Astrocyte (in vitro differentiated cells and primary cell): Measurements from ENCODE around the gene RPL26. TPM values are rescaled to one million over a fixed set of nuclear protein-coding genes. Genes with fewer than 3 reads are reported as not detected.

ENCODE experiments used
- DNase-seq: peaks from one replicate; pipeline ENCODE4 v3.0.0-alpha.2; 2010; ENCODE audit warnings: low read depth
- FAIRE-seq: peaks from 2 replicates; lab custom pipeline; 2011; peaks lifted over from hg19 to GRCh38; lab: Jason Lieb, UNC
- H2AFZ ChIP-seq: 2 replicates; pipeline ENCODE4 v1.6.0; 2012; ENCODE audit warnings: low read depth, low read length, inconsistent platforms
- H3K27ac ChIP-seq: 2 replicates; pipeline ENCODE4 v1.5.1; 2011; ENCODE audit warnings: low read depth, low read length, inconsistent platforms
- H3K27me3 ChIP-seq: 2 replicates; pipeline ENCODE4 v1.6.0; 2011; ENCODE audit warnings: low read length, inconsistent platforms; ENCODE audit not compliant: insufficient read depth
- H3K36me3 ChIP-seq: 2 replicates; pipeline ENCODE4 v1.5.1; 2011; ENCODE audit warnings: low read length, inconsistent platforms; ENCODE audit not compliant: insufficient read depth
- H3K4me1 ChIP-seq: 2 replicates; pipeline ENCODE4 v1.5.1; 2011; ENCODE audit warnings: low read length, inconsistent platforms; ENCODE audit not compliant: insufficient read depth
- H3K4me2 ChIP-seq: 2 replicates; pipeline ENCODE4 v1.6.0; 2012; ENCODE audit warnings: low read length, inconsistent platforms
- H3K4me3 ChIP-seq: 2 replicates; pipeline ENCODE4 v1.5.1; 2011; ENCODE audit warnings: low read depth, mild to moderate bottlenecking, low read length, inconsistent platforms; ENCODE audit not compliant: insufficient read depth
- H3K79me2 ChIP-seq: 2 replicates; pipeline ENCODE4 v1.6.0; 2012; ENCODE audit warnings: mild to moderate bottlenecking, low read length, inconsistent platforms; ENCODE audit not compliant: insufficient read depth
- H3K9ac ChIP-seq: 2 replicates; pipeline ENCODE4 v1.6.0; 2012; ENCODE audit warnings: mild to moderate bottlenecking, low read length, inconsistent platforms
- H3K9me3 ChIP-seq: 2 replicates; pipeline ENCODE4 v1.5.1; 2012; ENCODE audit warnings: low read depth, mild to moderate bottlenecking, low read length, inconsistent platforms; ENCODE audit not compliant: insufficient read depth
- H4K20me1 ChIP-seq: 2 replicates; pipeline ENCODE4 v1.6.0; 2012; ENCODE audit warnings: low read length, inconsistent platforms; ENCODE audit not compliant: insufficient read depth
- H3K27ac Mint-ChIP-seq: one replicate; pipeline ENCODE4 v1.8.0; 2021; ENCODE audit warnings: mild to moderate bottlenecking, mixed read lengths; ENCODE audit not compliant: unreplicated experiment
- H3K27me3 Mint-ChIP-seq: one replicate; pipeline ENCODE4 v1.8.0; 2021; ENCODE audit warnings: low read depth, mixed read lengths; ENCODE audit not compliant: unreplicated experiment
- H3K36me3 Mint-ChIP-seq: one replicate; pipeline ENCODE4 v1.8.0; 2021; ENCODE audit warnings: low read depth, mixed read lengths; ENCODE audit not compliant: unreplicated experiment
- H3K4me1 Mint-ChIP-seq: one replicate; pipeline ENCODE4 v1.8.0; 2021; ENCODE audit warnings: low read depth, mixed read lengths; ENCODE audit not compliant: unreplicated experiment
- H3K4me3 Mint-ChIP-seq: one replicate; pipeline ENCODE4 v1.8.0; 2021; ENCODE audit warnings: mild to moderate bottlenecking, moderate library complexity, mixed read lengths; ENCODE audit not compliant: unreplicated experiment
- H3K9me3 Mint-ChIP-seq: one replicate; pipeline ENCODE4 v1.8.0; 2021; ENCODE audit warnings: mild to moderate bottlenecking, mixed read lengths; ENCODE audit not compliant: unreplicated experiment
- EZH2 ChIP-seq: IDR thresholded peaks from 2 replicates; pipeline ENCODE4 v1.6.1; 2012; ENCODE audit warnings: mild to moderate bottlenecking, low read length, inconsistent platforms; ENCODE audit not compliant: insufficient read depth
- total RNA-seq: library from RNA; stranded (reverse); gene quantifications from 2 replicates; pipeline ENCODE4 v1.2.1, GENCODE V29; 2021
- TF ChIP-seq, protein P1 (sequence below): IDR thresholded peaks from 2 replicates; pipeline ENCODE4 v1.5.1; 2011; ENCODE audit warnings: low read depth, mild to moderate bottlenecking, inconsistent platforms, low read length, moderate library complexity; ENCODE audit not compliant: insufficient read depth

Gene RPL26
- total RNA-seq, 1 donor from 2014 or later: 1,342 TPM

DNA sequence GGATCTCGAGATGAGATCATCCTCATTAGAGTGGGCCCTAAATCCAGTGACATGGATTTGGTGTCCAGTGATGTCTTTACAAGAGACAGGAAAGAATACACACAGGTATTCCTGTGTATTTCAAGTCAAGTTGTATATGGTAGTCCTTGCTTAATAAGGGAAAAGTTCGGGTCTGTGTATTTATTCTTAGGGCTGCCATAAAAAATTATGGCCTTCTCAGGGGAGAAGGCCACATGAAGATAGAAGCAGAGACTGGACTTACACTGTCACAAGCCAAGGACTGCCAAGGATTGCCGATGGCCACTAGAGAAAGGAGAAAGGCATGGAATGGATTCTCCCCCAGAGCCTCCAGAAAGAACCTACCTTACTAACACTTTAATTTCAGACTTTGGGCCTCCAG, 14.8 kb downstream of the RPL26 start:
- Histone ChIP-seq H3K9ac (no peak overlapping the region), H3K27me3 (no peaks in the 10 kb centered on the region), H3K79me2 (no peaks in the 10 kb centered on the region), H3K4me3 (no peak overlapping the region), H4K20me1 (no peaks in the 10 kb centered on the region), H3K36me3 (peaks cover 13% of the 10 kb centered on the region), H2AFZ (no peak overlapping the region), H3K4me2 (no peak overlapping the region), H3K9me3 (no peaks in the 10 kb centered on the region), H3K4me1 (peaks cover 10% of the 10 kb centered on the region), H3K27ac (no peak overlapping the region)
- Mint-ChIP-seq H3K4me3 (no peak overlapping the region), H3K36me3 (peaks cover 9% of the 10 kb centered on the region), H3K4me1 (peaks cover 17% of the 10 kb centered on the region), H3K27me3 (no peaks in the 10 kb centered on the region), H3K27ac (no peak overlapping the region), H3K9me3 (no peaks in the 10 kb centered on the region)
- FAIRE-seq: no peak
- TF ChIP-seq, protein P1, sequence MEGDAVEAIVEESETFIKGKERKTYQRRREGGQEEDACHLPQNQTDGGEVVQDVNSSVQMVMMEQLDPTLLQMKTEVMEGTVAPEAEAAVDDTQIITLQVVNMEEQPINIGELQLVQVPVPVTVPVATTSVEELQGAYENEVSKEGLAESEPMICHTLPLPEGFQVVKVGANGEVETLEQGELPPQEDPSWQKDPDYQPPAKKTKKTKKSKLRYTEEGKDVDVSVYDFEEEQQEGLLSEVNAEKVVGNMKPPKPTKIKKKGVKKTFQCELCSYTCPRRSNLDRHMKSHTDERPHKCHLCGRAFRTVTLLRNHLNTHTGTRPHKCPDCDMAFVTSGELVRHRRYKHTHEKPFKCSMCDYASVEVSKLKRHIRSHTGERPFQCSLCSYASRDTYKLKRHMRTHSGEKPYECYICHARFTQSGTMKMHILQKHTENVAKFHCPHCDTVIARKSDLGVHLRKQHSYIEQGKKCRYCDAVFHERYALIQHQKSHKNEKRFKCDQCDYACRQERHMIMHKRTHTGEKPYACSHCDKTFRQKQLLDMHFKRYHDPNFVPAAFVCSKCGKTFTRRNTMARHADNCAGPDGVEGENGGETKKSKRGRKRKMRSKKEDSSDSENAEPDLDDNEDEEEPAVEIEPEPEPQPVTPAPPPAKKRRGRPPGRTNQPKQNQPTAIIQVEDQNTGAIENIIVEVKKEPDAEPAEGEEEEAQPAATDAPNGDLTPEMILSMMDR: no peak
- no peak for TF ChIP-seq EZH2
- no peak for DNase-seq

DNA sequence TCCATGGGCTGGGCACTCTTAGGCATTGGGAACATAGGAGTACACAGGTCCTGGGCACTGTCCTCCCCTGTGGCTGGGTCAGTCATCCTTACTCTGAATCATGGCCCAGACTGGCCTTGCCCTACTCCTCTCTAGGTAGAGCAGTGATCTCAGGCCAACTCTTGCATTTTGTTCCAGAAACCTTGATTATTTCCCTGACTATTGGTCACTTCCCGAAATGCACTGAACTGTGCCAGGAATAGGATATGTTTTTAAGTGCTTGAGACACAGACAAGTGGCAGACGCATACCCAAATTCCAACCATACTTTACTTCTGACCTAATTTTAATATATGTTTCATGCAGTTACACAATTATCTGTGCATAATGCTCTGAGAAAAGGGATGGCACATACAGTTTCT, 16.8 kb downstream of the RPL26 start:
- H3K4me1 Mint-ChIP-seq: peaks cover 22% of the 10 kb centered on the region
- peak overlapping the region; percentile 79 for H3K27ac Mint-ChIP-seq
- Histone ChIP-seq H3K79me2 (no peaks in the 10 kb centered on the region), H3K4me2 (no peak overlapping the region), H4K20me1 (no peaks in the 10 kb centered on the region), H3K9ac (no peak overlapping the region), H3K4me1 (peaks cover 10% of the 10 kb centered on the region), H3K9me3 (no peaks in the 10 kb centered on the region), H3K36me3 (peaks cover 12% of the 10 kb centered on the region), H2AFZ (no peak overlapping the region), H3K27me3 (no peaks in the 10 kb centered on the region), H3K27ac (no peak overlapping the region), H3K4me3 (no peak overlapping the region)
- H3K27me3 Mint-ChIP-seq: no peaks in the 10 kb centered on the region
- no peaks in the 10 kb centered on the region for H3K9me3 Mint-ChIP-seq
- DNase-seq (peak; percentile 83), FAIRE-seq (no peak)
- H3K36me3 Mint-ChIP-seq: peaks cover 9% of the 10 kb centered on the region
- H3K4me3 Mint-ChIP-seq: no peak overlapping the region
- no peak for TF ChIP-seq EZH2
- TF ChIP-seq, protein P1: no peak

DNA sequence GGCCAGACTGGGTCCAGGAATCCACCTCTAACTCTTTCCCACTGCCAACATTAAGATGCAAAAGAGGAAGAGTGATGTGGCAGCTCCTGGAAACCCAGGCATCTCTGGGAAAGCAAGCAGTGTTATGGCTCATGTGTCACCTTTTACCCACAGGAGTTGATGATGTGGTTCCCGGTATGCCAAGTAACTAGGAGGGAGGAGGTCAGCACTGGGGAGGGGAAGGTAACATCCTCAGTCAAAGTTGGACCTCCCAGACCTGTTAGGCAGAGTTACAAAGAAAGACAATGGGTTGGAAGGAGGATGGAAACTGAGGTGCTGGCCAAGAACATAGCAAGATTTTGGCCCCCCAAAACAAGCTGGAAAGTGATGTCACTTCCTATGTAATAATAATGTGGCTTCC, 17.9 kb downstream of the RPL26 start:
- no peak overlapping the region for H3K9ac ChIP-seq
- DNase-seq (peak; percentile 70), FAIRE-seq (no peak)
- H3K4me3 Mint-ChIP-seq: no peak overlapping the region
- no peak overlapping the region for H3K4me2 ChIP-seq
- no peak overlapping the region for H3K4me3 ChIP-seq
- peaks cover 10% of the 10 kb centered on the region for H3K4me1 ChIP-seq
- no peaks in the 10 kb centered on the region for H3K79me2 ChIP-seq
- H3K9me3 Mint-ChIP-seq: no peaks in the 10 kb centered on the region
- H2AFZ ChIP-seq: no peak overlapping the region
- H3K27ac Mint-ChIP-seq: peak overlapping the region; percentile 90
- no peaks in the 10 kb centered on the region for H3K27me3 Mint-ChIP-seq
- no peaks in the 10 kb centered on the region for H3K27me3 ChIP-seq
- no peaks in the 10 kb centered on the region for H3K9me3 ChIP-seq
- peaks cover 9% of the 10 kb centered on the region for H3K36me3 Mint-ChIP-seq
- TF ChIP-seq EZH2: no peak
- TF ChIP-seq, protein P1: no peak
- H3K4me1 Mint-ChIP-seq: peaks cover 32% of the 10 kb centered on the region
- H3K27ac ChIP-seq: no peak overlapping the region
- H3K36me3 ChIP-seq: peaks cover 12% of the 10 kb centered on the region
- H4K20me1 ChIP-seq: no peaks in the 10 kb centered on the region
